ENCODE data around the gene TEF. TPM values are rescaled to one million over a fixed set of nuclear protein-coding genes. Genes with fewer than 3 reads are reported as not detected.

TEF gene
- total RNA-seq, 1 donor from 2014 or later, result 6.6 TPM

GRCh38 chr22:41364233-41364632 is 17.5 kb upstream of the TEF start:
- no peak for TF ChIP-seq CTCF (IDR thresholded peaks at IDR 0.05; ENCODE audit: unreplicated experiment)
- no peak for DNase-seq (ENCODE audit: low spot score)
- no peaks in the 10 kb centered on the region for H3K4me1 Mint-ChIP-seq (ENCODE audit: unreplicated experiment)
- H3K36me3 Mint-ChIP-seq (ENCODE audit: low read depth, unreplicated experiment), result no peaks in the 10 kb centered on the region
- no peak overlapping the region for H3K27ac Mint-ChIP-seq (ENCODE audit: unreplicated experiment)
- no peaks in the 10 kb centered on the region for H3K9me3 Mint-ChIP-seq (ENCODE audit: unreplicated experiment)
- H3K27me3 Mint-ChIP-seq (ENCODE audit: unreplicated experiment), result peaks cover 1% of the 10 kb centered on the region
- H3K4me3 Mint-ChIP-seq (ENCODE audit: unreplicated experiment), result no peak overlapping the region

- H3K36me3 Mint-ChIP-seq (ENCODE audit: low read depth, unreplicated experiment), result no peaks in the 10 kb centered on the region
- no peak for TF ChIP-seq CTCF (IDR thresholded peaks at IDR 0.05; ENCODE audit: unreplicated experiment)
- DNase-seq (ENCODE audit: low spot score), result no peak
- H3K27ac Mint-ChIP-seq (ENCODE audit: unreplicated experiment), result no peak overlapping the region
- no peaks in the 10 kb centered on the region for H3K9me3 Mint-ChIP-seq (ENCODE audit: unreplicated experiment)
- H3K27me3 Mint-ChIP-seq (ENCODE audit: unreplicated experiment), result peaks cover 2% of the 10 kb centered on the region
- H3K4me1 Mint-ChIP-seq (ENCODE audit: unreplicated experiment), result no peaks in the 10 kb centered on the region
- no peak overlapping the region for H3K4me3 Mint-ChIP-seq (ENCODE audit: unreplicated experiment)
These were observed 16.8 kb upstream of the TEF start for GRCh38 chr22:41364955-41365354.

GRCh38 chr22:41365425-41365824 is 16.3 kb upstream of the TEF start:
- H3K27ac Mint-ChIP-seq (ENCODE audit: unreplicated experiment), result no peak overlapping the region
- no peak overlapping the region for H3K4me3 Mint-ChIP-seq (ENCODE audit: unreplicated experiment)
- no peaks in the 10 kb centered on the region for H3K9me3 Mint-ChIP-seq (ENCODE audit: unreplicated experiment)
- DNase-seq (ENCODE audit: low spot score), result no peak
- H3K36me3 Mint-ChIP-seq (ENCODE audit: low read depth, unreplicated experiment), result no peaks in the 10 kb centered on the region
- H3K27me3 Mint-ChIP-seq (ENCODE audit: unreplicated experiment), result peaks cover 2% of the 10 kb centered on the region
- no peaks in the 10 kb centered on the region for H3K4me1 Mint-ChIP-seq (ENCODE audit: unreplicated experiment)
- TF ChIP-seq CTCF (IDR thresholded peaks at IDR 0.05; ENCODE audit: unreplicated experiment), result no peak

- no peaks in the 10 kb centered on the region for H3K4me1 Mint-ChIP-seq (ENCODE audit: unreplicated experiment)
- H3K36me3 Mint-ChIP-seq (ENCODE audit: low read depth, unreplicated experiment), result no peaks in the 10 kb centered on the region
- no peak overlapping the region for H3K27ac Mint-ChIP-seq (ENCODE audit: unreplicated experiment)
- no peak for DNase-seq (ENCODE audit: low spot score)
- no peaks in the 10 kb centered on the region for H3K9me3 Mint-ChIP-seq (ENCODE audit: unreplicated experiment)
- peaks cover 2% of the 10 kb centered on the region for H3K27me3 Mint-ChIP-seq (ENCODE audit: unreplicated experiment)
- no peak for TF ChIP-seq CTCF (IDR thresholded peaks at IDR 0.05; ENCODE audit: unreplicated experiment)
- H3K4me3 Mint-ChIP-seq (ENCODE audit: unreplicated experiment), result no peak overlapping the region
These were observed 15.3 kb upstream of the TEF start for GRCh38 chr22:41366323-41367029.

GRCh38 chr22:41367039-41367679 is 14.6 kb upstream of the TEF start:
- Mint-ChIP-seq H3K4me1 (ENCODE audit: unreplicated experiment) (no peaks in the 10 kb centered on the region), H3K27me3 (ENCODE audit: unreplicated experiment) (peaks cover 2% of the 10 kb centered on the region), H3K4me3 (ENCODE audit: unreplicated experiment) (no peak overlapping the region), H3K27ac (ENCODE audit: unreplicated experiment) (no peak overlapping the region), H3K9me3 (ENCODE audit: unreplicated experiment) (no peaks in the 10 kb centered on the region), H3K36me3 (ENCODE audit: low read depth, unreplicated experiment) (no peaks in the 10 kb centered on the region)
- no peak for DNase-seq (ENCODE audit: low spot score)
- no peak for TF ChIP-seq CTCF (IDR thresholded peaks at IDR 0.05; ENCODE audit: unreplicated experiment)

Data from endothelial cell (in vitro differentiated cells).